Measurements from ENCODE around the gene EXOG.

Gene EXOG

GRCh38 chr3:38510631-38511030 lies 14.5 kb downstream of the EXOG start:
- DNase-seq (ENCODE audit: low spot score) = no peak

- DNase-seq (ENCODE audit: low spot score) = no peak
These were observed 15.4 kb downstream of the EXOG start for GRCh38 chr3:38511546-38511945.

- no peak for DNase-seq (ENCODE audit: low spot score)
These were observed 19.2 kb downstream of the EXOG start for GRCh38 chr3:38515367-38515766.

- DNase-seq (ENCODE audit: low spot score) = no peak
These were observed 20.5 kb downstream of the EXOG start for GRCh38 chr3:38516669-38517068.

- DNase-seq (ENCODE audit: low spot score) = no peak
These were observed 22.9 kb downstream of the EXOG start for GRCh38 chr3:38519000-38519399.

GRCh38 chr3:38519651-38520050 lies 23.5 kb downstream of the EXOG start:
- peak; percentile 4 for DNase-seq (ENCODE audit: low spot score)

GRCh38 chr3:38521391-38521987 lies 25.3 kb downstream of the EXOG start:
- DNase-seq (ENCODE audit: low spot score) = peak; percentile 62

- DNase-seq (ENCODE audit: low spot score) = no peak
These were observed 25.9 kb downstream of the EXOG start for GRCh38 chr3:38522002-38522401.

- no peak for DNase-seq (ENCODE audit: low spot score)
These were observed 28.1 kb downstream of the EXOG start for GRCh38 chr3:38524141-38524739.

GRCh38 chr3:38526792-38527191 lies 30.7 kb downstream of the EXOG start:
- DNase-seq (ENCODE audit: low spot score) = no peak

- no peak for DNase-seq (ENCODE audit: low spot score)
These were observed 32.3 kb downstream of the EXOG start for GRCh38 chr3:38528457-38528856.

- DNase-seq (ENCODE audit: low spot score) = no peak
These were observed 36.4 kb downstream of the EXOG start for GRCh38 chr3:38532529-38532928.

GRCh38 chr3:38533285-38533976 lies 37.3 kb downstream of the EXOG start:
- DNase-seq (ENCODE audit: low spot score) = no peak

- no peak for DNase-seq (ENCODE audit: low spot score)
These were observed 38.0 kb downstream of the EXOG start for GRCh38 chr3:38534180-38534579.

- DNase-seq (ENCODE audit: low spot score) = no peak
These were observed 38.5 kb downstream of the EXOG start for GRCh38 chr3:38534604-38535003.

- no peak for DNase-seq (ENCODE audit: low spot score)
These were observed 40.5 kb downstream of the EXOG start for GRCh38 chr3:38536671-38537070.

- DNase-seq (ENCODE audit: low spot score) = no peak
These were observed 42.7 kb downstream of the EXOG start for GRCh38 chr3:38538773-38539353.

- no peak for DNase-seq (ENCODE audit: low spot score)
These were observed 45.7 kb downstream of the EXOG start for GRCh38 chr3:38541806-38542205.

GRCh38 chr3:38542401-38543298 lies 46.5 kb downstream of the EXOG start:
- DNase-seq (ENCODE audit: low spot score) = no peak

- DNase-seq (ENCODE audit: low spot score) = no peak
These were observed 47.4 kb downstream of the EXOG start for GRCh38 chr3:38543586-38543985.

GRCh38 chr3:38544926-38545325 lies 48.8 kb downstream of the EXOG start:
- DNase-seq (ENCODE audit: low spot score) = no peak

GRCh38 chr3:38545550-38545949 lies 49.4 kb downstream of the EXOG start:
- no peak for DNase-seq (ENCODE audit: low spot score)

Measured in activated CD4-positive, alpha-beta T cell treated with anti-CD3 and anti-CD28 coated beads, Interleukin-2, Interleukin-4, amounts not matched to agents 100 ng/mL and 50 ng/mL, durations not matched to agents 16 hours and 8 hours (primary cell).